ENCODE data around the gene CACNA2D3. TPM values are rescaled to one million over a fixed set of nuclear protein-coding genes. Genes with fewer than 3 reads are reported as not detected.

CACNA2D3 gene
- total RNA-seq, 2 donors from 2014 or later = 1.1 to 5.9 TPM

GRCh38 chr3:54159917-54160316 is 37.6 kb downstream of the CACNA2D3 start:
- TF ChIP-seq POLR2AphosphoS5 (IDR thresholded peaks at IDR 0.05) (no peak), POLR2A (IDR thresholded peaks at IDR 0.05) (no peak)
- TF ChIP-seq, protein P1, sequence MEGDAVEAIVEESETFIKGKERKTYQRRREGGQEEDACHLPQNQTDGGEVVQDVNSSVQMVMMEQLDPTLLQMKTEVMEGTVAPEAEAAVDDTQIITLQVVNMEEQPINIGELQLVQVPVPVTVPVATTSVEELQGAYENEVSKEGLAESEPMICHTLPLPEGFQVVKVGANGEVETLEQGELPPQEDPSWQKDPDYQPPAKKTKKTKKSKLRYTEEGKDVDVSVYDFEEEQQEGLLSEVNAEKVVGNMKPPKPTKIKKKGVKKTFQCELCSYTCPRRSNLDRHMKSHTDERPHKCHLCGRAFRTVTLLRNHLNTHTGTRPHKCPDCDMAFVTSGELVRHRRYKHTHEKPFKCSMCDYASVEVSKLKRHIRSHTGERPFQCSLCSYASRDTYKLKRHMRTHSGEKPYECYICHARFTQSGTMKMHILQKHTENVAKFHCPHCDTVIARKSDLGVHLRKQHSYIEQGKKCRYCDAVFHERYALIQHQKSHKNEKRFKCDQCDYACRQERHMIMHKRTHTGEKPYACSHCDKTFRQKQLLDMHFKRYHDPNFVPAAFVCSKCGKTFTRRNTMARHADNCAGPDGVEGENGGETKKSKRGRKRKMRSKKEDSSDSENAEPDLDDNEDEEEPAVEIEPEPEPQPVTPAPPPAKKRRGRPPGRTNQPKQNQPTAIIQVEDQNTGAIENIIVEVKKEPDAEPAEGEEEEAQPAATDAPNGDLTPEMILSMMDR (IDR thresholded peaks at IDR 0.05) = no peak
- no peaks in the 10 kb centered on the region for H3K4me1 ChIP-seq (replicated peaks)
- H3K4me3 ChIP-seq = no peak overlapping the region
- H3K36me3 ChIP-seq = no peaks in the 10 kb centered on the region
- H3K27me3 ChIP-seq (replicated peaks; ENCODE audit: insufficient read depth) = no peaks in the 10 kb centered on the region
- 52% methylated on average over 3 of the region's 3 CpGs for WGBS
- no peak for DNase-seq (ENCODE audit: low spot score)
- no peak overlapping the region for H3K27ac ChIP-seq
- H3K9me3 ChIP-seq = no peaks in the 10 kb centered on the region
- intact Hi-C loops (cut with DNase I) = no loop called here

- DNase-seq (ENCODE audit: low spot score) = no peak
- no peak for TF ChIP-seq POLR2AphosphoS5 (IDR thresholded peaks at IDR 0.05)
- TF ChIP-seq, protein P1 (IDR thresholded peaks at IDR 0.05) = no peak
- TF ChIP-seq POLR2A (IDR thresholded peaks at IDR 0.05) = no peak
- Histone ChIP-seq H3K36me3 (no peaks in the 10 kb centered on the region), H3K27me3 (replicated peaks; ENCODE audit: insufficient read depth) (no peaks in the 10 kb centered on the region), H3K9me3 (no peaks in the 10 kb centered on the region), H3K4me1 (replicated peaks) (no peaks in the 10 kb centered on the region), H3K27ac (no peak overlapping the region), H3K4me3 (no peak overlapping the region)
- intact Hi-C loops (cut with DNase I) = no loop called here
- WGBS = 71% methylated on average over 9 of the region's 9 CpGs
Measured at GRCh38 chr3:54163441-54163840, 41.1 kb downstream of the CACNA2D3 start.

DNA sequence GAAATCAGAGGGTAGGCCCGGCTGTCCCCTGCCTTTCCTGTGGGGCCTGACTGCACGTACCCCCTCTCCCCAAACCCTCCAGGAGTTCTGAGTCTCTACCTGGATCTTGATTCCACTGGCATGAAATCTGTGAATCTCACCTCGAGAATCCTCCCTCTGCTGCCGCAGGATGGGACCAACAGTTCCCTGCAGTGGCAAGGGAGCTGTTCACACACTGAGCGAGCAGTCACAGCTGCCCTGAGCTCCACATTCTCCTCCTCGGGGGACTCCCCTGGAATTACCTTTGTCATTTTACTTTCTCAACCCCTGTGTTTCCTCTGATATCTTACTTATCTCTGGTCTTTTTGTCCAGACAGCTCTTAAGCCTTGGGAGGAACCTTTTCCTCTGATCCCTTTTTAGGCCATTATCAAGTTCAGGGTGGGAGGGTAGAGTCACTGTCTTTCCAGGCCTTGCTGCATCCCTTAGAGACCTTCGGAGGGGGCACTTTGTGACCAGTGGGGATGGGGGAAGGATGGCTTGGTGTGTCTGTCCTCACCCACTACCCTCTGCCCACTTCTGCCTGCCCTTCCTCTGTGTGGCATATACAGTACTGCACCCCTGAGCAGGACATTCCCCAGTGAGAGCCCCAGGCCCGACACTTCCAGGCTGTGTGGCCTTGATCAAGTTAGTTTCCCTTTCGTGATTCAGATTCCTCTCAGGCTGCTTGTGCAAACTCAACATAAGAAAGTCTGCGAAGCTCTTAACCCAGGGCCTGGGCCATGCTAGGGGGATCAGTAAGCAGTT is 42.0 kb downstream of the CACNA2D3 start:
- DNase-seq (ENCODE audit: low spot score) = no peak
- WGBS = 78% methylated on average over 10 of the region's 10 CpGs
- Histone ChIP-seq H3K9me3 (no peaks in the 10 kb centered on the region), H3K4me1 (replicated peaks) (no peaks in the 10 kb centered on the region), H3K27ac (no peak overlapping the region), H3K36me3 (no peaks in the 10 kb centered on the region), H3K4me3 (no peak overlapping the region), H3K27me3 (replicated peaks; ENCODE audit: insufficient read depth) (no peaks in the 10 kb centered on the region)
- TF ChIP-seq, protein P1 (IDR thresholded peaks at IDR 0.05) = no peak
- no peak for TF ChIP-seq POLR2AphosphoS5 (IDR thresholded peaks at IDR 0.05)
- TF ChIP-seq POLR2A (IDR thresholded peaks at IDR 0.05) = no peak
- intact Hi-C loops (cut with DNase I) = no loop called here

- intact Hi-C loops (cut with DNase I) = no loop called here
- Histone ChIP-seq H3K4me1 (replicated peaks) (no peaks in the 10 kb centered on the region), H3K9me3 (no peaks in the 10 kb centered on the region), H3K36me3 (no peaks in the 10 kb centered on the region), H3K27me3 (replicated peaks; ENCODE audit: insufficient read depth) (no peaks in the 10 kb centered on the region), H3K27ac (no peak overlapping the region), H3K4me3 (no peak overlapping the region)
- TF ChIP-seq, protein P1 (IDR thresholded peaks at IDR 0.05) = no peak
- TF ChIP-seq POLR2A (IDR thresholded peaks at IDR 0.05) (no peak), POLR2AphosphoS5 (IDR thresholded peaks at IDR 0.05) (no peak)
- WGBS = 59% methylated on average over 2 of the region's 2 CpGs
- DNase-seq (ENCODE audit: low spot score) = no peak
Measured at GRCh38 chr3:54165865-54166264, 43.5 kb downstream of the CACNA2D3 start.

DNA sequence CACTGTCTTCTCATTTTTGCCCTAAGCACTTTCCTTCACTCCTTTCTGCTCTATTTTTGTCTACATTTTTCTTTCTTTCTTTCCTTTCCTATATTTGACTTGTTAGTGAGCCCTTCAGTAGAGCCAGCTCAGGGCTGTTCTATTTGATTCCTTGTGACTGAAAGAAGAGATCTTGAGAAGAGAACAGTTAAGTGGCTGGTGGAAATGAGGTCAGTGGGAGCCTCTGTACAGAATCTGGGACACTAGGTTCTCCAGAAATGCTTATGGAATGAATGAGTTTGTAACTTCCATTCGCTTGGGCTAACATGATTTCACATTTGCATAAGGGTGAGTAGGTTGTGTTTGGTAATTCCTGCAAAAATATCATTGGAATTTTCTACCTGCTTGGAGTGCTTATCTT is 45.6 kb downstream of the CACNA2D3 start:
- no peak for DNase-seq (ENCODE audit: low spot score)
- no peaks in the 10 kb centered on the region for H3K4me1 ChIP-seq (replicated peaks)
- H3K4me3 ChIP-seq = no peak overlapping the region
- no peaks in the 10 kb centered on the region for H3K9me3 ChIP-seq
- H3K27me3 ChIP-seq (replicated peaks; ENCODE audit: insufficient read depth) = no peaks in the 10 kb centered on the region
- H3K27ac ChIP-seq = no peak overlapping the region
- TF ChIP-seq, protein P1 (IDR thresholded peaks at IDR 0.05) = no peak
- TF ChIP-seq POLR2A (IDR thresholded peaks at IDR 0.05) (no peak), POLR2AphosphoS5 (IDR thresholded peaks at IDR 0.05) (no peak)
- no peaks in the 10 kb centered on the region for H3K36me3 ChIP-seq
- intact Hi-C loops (cut with DNase I) = no loop called here
- 86% methylated on average over 1 of the region's 1 CpG for WGBS
